IPS-NIHi7 (cell line): Measurements from ENCODE around the gene TBL2.
"Not testable (repeated sequence)": the region's sequence is repeated elsewhere in the genome, so short reads cannot be mapped to it uniquely, and the experiment has no call there.

Source experiments
- DNase-seq: peaks from one replicate; pipeline ENCODE4 v3.0.0; 2012; ENCODE audit warnings: mixed read lengths; ENCODE audit errors: extremely low spot score

TBL2 gene

DNA sequence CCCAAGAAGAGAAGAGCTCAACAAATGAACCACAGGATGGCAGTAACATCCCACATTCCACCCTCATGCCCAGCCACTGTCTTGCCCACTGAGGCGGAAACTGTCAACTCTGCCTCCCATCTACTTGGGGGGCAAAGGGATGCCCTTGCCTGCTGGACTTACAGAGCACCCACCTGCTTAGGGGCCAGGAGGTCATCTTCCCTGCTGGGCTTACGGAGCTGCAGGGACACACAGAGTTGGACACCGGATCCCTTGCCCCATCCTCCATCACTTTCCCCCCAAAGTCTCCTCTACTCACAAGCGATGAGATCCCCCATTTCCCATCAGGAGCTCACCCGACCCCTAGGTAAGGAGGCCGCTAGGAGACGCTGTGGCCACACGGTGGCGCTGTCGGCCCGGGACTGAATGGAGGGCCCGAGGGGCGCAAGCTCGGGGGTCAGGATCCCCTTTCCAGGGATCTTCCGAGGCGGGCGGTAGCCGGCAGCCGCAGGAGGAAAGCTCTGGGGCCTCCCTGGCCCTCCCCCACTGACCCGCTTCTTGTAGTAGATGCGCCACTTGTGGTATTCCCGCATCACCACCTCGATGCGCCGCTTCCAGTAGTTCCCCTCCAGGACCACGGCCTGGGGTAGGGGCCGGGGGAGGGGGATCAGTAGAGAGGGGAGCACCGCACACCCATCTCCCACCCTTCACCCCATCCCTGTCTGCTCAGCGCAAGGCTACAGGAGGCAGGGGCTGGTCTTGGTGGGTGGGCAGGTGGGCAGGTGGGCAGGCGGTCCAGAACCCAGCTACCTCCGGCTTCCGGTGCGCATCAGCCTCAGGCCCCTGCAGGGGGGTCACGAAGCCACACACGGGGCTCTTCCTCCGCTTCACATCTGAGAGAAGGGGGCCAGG lies 28.7 kb upstream of the TBL2 start:
- peak; percentile 93 for DNase-seq

DNA sequence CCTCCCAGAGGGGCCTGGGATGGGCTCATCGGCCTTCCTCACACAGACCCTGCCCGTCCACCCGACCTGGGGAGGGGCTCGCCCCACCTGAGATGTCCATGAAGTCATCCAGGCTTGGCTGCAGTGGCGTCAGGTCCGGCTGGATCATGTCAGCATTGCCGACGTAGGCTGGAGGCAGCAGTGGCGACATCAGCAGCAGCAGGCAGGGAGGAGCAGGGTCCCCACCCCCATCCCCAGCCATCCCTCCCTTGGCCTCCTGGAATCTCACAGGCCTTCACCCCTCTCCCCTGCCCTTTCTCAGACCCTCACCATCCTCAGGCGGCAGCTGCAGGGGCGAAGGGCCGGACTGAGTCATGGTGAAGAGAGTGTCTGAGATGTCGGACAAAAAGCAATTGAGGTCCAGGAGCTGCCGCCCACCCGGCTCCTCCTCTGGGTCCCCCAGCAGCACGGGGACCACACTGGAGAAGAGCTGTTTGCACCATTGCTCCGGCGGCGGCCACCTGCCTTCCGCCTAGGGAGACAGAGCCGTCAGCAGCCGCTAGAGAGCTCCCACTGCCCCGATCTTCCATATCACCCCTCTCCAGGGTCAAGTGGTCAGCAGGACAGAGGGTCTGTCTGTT lies 27.3 kb upstream of the TBL2 start:
- DNase-seq, result no peak

DNA sequence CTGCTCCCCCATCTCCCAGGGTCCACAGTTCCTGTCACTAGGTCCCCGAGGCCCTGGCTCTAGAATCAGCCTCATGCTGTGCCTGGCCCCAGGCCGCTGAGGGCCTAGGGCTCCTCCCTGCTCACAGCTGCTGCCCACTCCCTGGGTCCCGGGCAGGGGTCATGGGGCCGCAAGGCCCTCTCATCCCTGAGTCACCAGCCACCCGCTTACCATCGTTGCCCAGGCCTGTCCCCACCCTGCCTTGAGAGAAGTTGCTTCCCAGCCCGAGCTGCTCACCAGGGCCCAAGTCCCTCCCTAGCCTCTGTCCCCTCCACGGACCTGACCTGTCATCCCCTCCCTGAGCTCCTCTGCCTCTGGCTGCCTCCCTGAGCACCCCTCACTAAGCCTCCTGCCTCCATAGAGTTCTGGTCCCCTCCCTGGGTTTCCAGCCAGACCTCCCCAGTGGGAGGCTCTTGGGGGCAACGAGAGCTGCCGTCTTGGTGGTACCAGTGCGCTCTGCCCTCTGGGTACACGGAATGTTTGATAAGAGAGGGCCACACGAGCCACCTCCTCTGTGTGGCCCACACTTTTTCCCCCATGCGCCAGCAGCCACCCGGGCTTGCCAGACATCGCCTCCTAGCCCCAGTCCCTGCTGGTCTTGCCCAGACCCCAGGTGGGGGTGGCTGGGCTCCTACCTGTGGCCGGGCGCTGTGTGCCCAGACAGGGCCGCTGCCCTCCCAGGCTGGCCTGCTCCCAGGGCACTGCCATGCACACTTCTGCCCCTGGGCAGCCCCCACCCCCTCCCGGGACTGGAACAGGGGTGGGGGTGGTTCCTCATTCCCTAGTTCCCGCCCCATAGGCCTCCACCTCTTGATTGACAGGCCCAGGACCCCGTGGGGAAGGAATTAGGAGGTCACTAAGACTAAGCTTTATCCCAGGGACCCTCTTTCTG lies 24.6 kb upstream of the TBL2 start:
- no peak for DNase-seq

DNA sequence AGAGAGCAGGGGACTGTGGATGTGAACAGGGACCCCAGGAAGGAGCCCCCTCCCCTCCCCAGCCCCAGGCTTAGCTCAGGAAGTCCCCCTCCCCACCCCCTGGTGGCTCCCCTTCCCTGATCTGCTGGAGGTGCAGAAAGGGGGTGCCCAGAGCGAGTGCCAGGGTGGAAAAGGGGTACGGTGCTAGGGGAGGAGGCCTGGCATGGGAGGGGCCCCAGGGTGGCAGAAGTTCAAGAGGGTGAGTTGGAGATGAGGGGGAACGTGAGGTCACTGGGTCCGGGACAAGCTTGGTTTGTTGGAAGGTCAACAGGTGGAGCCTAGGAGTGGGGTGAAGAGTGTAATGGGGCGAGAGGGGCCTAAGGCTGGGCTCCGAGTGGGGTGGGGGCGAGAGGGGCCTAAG lies 21.5 kb upstream of the TBL2 start:
- DNase-seq, result no peak

DNA sequence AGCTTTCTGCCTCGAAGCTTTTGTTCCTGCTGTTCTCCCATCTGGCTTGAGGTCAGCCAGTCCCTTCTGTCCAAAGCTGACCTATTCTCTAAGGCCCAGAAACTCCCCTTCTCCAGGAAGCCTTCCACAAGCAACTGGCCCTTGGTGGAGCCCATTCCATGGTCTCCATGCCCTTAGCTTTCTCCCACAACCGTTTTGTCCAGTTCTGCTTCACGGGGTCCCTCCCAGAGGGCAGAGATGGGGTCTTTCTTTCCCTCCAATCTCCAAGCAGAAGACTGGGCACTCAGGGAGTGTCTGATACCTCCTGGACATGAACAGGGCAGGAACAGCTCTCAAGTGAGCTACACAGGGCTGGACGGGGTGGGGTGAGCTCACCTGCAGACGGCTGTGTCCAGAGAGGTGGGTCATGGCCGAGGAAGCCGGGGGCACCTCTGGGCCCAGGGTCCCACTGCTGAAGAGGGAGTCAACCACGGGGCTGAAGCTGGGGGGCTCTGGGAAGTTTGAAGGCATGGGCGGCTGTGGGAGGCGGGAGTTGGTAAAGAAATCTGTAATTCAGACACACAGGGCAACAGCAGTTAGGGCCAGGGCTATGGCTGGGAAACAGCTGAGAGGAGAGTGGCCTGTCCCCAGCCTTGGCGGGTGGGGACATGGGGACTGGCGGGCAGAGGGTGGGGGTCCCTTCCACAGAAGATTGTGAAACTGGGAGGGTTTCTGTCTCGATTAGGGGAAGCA lies 20.9 kb upstream of the TBL2 start:
- DNase-seq, result no peak

DNA sequence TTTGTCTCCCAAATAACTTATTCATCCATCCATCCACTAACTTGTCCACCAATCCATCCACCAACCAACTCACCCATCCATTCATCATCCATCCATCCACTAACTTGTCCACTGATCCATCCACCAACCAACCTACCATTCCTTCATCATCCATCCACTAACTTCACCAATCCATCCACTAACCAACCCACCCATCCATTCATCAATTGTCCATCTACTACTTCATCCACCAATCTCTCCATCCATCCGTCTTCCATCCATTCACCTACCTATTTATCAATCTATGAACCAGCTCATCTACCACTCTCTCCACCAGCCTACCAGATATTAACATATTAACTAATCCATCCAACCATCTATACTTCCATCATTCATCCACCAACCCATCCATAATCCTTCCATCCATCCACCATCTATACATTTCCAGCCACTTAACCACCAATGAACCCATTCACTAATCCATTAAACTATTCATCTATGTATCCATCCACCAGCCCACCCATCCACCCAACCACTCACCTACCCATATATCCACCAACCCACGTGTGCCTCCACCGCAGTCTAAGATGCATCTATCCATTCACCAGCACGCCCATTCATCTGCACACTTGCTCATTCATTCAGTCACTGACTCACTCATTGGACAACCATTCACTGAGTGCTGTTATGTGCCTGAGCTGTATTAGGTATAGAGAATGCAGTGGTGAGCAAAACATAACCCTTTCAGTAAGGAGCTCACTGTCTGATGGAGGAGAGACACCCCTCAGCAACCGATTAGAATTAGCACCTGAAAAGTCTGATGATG lies 19.8 kb upstream of the TBL2 start:
- DNase-seq, result no peak

DNA sequence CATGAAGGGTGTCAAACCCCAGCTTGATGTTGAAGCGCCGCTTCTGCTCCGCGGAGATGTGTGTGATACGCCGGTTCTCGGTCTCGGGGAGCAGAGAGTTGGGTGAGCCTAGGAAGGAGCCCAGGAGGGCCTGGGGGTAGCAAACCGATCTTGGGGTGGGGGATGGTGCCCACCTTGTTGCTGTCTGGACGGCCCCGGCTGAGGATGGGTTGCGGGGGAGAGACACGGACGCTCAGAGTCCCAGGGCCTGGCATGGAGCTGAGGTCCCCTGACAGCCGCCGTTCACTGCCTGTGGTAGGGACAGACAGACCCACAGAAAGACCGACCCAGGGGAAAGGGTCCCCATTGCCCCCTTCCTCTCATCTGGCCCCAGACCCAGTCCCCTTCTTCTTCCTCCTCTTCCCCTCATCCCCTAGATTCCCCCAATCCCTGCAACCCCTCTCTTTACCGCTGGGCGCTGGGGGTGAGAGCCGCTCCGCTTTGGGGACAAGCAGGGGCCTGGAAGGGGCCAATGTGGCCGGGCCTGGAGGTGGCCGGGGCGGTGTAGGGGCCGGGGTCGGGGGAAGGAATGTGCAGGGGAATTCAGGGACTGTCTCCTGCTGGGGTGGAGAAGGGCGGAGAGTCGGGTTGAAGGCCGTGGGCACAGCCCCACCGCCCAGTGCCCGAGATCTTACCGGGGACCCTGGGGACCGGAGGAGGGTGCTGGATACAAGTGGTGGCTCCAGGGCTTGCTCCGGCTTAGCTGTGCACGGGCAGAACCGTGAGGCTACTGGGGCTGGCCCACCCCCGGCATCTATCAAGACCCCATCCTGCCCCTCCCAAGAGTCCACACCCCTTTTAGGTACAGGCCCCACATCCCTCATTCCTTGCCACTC lies 18.0 kb upstream of the TBL2 start:
- no peak for DNase-seq

DNA sequence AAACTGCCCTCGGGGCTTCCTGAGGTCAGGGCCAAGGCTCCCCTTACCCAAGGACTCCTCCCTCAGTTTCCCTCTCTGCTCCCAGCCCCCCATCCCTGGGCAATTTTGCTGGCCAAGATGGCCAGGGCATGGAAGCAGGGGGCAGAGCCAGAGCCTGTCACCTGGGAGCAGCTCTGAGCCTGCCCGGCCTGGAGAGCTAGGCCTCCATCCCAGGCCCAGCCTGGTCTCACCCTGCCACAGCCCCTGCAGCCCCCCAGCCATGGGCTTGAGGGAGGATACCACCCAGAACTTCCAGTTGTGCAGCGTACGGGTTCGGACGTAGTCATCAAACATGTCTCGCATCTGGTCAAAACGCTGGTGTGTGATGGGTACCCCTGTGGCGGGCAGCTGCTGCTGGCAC lies 17.0 kb upstream of the TBL2 start:
- no peak for DNase-seq

DNA sequence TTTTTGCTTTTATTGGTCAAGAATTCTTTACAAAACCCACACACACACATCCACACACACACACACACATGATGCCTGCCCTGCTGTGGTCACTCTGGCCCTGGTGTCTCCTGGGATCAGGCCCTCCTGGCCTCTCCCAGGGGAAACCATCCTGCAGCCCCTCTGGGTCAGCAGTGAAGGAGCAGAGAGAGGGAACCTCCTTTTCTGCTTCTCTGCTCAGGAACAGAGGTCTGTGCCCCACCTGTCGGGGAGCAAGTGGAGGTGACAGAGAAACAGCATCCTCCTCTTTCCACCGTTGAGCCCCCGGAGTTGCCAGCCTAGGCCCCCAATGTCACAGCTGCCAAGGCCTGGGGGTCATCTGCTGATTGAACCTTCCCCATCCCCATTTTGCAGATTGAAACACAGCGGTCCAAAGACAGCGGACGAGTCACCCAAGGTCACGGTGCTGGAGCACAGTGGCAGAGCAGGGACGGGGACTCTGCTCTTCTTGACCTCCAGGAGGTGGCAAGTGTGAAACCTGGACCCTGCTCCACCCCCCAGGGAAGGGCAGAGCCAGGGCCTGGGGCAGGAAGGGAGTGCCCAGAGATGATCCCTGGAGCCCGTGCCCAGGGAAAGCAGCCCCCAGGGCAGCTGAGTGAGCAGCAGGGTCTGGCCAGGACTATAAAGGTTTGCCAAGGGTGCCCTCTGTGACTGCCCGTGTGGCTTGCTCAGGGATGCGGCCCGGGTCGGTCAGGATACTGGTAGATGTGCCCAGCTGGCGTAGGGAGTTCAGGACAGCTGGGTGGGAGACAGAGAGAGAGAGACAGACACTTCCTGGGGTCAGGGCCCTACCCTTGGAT lies 15.0 kb upstream of the TBL2 start:
- DNase-seq, result no peak

DNA sequence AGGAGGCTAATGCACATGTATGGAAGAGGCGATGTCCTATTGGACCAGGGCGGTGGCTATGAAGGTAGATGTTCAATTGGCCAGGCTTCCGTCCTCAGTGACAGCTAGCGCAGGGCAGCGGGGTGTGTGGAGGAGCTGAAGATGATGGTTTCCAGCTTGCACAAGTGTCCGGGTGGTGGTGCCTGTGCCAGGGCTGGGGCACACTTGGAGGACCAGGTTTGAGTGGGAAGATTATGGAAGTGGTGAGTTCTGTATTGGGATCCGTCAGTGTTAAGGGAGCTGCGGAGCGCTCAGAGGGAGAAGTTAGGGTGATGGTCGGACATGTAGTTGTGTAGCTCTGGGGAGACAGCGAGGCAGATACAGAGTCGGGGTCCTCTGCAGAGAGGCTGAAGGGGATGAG lies 8.5 kb upstream of the TBL2 start:
- DNase-seq, result no peak

DNA sequence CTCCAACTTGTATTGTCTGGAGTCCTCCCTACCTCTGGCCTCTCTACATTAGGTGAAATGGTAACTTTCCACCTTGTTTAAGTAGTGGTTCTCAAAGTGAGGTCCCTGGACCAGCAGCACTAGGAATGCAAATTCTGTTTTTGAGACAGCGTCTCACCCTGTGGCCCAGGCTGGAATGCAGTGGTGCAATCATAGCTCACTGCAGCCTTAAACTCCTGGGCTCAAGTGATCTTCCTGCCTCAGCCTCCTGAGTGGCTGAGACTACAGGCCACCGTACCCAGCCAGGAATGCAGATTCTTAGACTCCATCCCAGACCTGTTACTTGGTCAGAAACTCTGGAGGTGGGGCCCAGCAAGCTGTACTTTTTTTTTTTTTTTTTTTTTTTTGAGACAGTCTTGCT lies 6.8 kb upstream of the TBL2 start:
- DNase-seq, result no peak

DNA sequence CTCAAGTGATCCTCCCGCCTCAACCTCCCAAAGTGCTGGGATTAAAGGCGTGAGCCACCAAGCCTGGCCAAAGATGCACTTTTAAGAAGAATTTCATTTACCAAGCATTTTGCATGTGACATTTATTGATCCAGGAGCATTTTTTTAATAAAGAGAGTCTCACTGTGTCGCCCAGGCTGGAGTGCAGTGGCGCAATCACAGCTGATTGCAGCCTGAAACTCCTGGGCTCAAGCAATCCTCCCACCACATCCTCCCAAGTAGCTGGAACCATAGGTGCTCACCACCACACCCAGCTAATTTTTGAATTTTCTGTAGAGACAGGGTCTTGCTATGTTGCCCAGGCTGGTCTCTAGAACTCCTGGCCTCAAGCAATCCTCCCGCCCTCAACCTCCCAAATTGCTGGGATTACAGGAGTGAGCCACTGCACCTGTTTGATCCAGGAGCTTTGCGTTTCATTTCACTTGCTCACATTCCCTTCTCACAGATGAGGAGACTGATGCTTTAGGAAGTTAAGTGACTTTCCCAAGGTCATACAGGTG lies 4.4 kb upstream of the TBL2 start:
- DNase-seq, result no peak

DNA sequence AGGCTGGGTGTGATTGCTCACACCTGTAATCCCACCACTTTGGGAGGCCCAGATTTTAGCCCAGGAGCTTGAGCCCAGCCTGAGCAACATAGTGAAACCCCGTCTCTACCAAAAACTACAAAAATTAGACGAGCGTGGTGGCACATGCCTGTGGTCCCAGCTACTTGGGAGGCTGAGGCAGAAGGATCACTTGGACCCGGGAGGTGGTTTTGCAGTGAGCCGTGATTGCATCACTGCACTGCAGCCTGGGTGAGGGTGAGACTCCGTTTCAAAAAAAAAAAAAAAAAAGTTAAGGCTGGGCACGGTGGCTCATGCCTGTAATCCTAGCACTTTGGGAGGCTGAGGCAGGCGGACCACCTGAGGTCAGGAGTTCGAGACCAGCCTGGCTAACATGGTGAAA lies 2.6 kb upstream of the TBL2 start:
- DNase-seq, result not testable (repeated sequence)

DNA sequence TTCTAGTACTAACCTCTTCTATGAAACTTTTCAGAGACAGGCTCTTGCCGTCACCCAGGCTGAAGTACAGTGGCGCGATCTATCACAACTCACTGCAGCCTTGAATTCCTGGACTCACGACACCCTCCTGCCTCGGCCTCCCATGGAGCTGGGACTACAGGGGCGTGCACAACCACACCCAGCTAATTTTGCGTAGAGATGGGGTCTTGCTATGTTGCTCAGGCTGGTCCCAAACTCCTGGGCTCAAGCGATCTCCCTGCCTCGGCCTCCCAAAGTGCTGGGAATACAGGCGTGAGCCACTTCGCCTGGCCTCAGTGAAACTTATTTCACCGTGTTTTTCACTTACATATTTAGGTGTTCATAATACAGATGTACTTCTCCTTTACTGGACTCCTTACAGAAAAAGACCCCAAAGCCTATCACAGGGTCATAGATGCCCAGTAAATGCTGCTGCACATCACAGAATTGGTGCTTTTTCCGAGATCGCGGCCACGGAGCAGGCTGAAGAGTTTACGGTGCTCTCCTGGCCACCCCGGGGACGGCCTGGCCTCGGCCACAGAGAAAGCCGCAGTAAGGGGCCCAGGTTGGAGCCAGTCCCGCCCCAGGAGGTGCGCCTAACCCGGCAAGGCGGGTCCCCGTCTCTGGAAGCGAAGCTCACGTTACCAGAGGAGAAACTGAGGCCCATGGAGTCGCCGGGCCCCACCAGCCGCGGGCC lies 595 bp downstream of the TBL2 start:
- DNase-seq, result no peak

DNA sequence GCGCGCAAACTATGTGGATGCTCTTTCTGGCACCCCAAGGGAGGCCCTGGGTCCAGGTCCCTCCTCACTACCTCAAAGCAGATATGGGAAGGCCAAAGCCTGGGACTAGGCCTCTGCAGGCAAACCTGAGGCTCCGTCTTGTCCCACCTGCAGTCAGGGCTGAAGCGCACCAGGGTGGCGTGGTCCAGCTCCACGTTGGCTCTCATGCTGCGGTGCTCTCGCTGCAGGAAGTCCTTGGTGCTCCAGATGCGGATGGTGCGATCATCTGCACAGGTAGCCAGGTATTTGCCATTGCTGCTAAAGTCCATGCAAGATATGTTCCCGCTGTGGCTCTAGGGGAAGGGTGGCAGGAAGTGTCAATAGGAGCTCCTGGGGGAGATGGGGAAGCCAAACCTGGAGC lies 4.6 kb downstream of the TBL2 start:
- DNase-seq, result no peak

DNA sequence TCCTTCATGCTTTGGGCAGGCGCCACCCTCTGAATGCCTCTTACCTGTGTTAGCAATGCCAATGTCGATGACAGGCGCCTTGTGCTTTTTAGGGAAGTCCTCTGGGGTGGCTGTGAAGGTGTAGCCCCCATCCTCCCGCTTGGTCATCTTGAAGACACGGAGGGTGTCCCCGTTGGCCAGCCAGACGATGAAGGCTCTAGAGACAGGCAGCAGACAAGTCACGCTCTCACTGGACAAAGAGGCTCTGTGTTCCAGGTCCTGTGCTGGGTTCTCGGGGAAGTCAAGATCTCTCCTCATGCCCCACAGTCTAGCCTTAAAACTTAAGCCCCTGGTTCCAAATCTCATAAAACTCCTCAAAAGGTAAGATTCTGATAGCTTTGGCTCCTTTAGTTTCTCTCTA lies 5.1 kb downstream of the TBL2 start:
- no peak for DNase-seq

DNA sequence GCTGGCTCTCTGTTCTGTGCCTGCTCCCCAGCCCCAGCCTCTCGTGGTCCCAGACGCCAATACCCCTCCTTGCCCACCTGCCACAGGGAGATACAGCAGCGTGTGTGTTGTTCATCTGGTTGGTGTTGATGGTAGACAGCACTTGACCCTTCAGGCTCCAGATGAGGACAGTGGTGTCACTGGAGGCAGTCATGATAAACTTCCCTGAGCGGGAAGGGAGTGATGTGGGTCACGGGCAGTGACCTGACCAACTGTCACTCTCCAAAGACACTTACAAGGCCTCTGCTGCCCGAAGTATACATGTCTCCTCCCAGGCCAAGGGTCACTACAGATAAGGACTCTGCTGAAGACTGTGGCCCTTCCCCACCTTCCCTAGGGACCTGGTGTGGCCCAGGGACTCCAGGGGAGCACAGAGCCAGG lies 5.6 kb downstream of the TBL2 start:
- DNase-seq, result no peak

DNA sequence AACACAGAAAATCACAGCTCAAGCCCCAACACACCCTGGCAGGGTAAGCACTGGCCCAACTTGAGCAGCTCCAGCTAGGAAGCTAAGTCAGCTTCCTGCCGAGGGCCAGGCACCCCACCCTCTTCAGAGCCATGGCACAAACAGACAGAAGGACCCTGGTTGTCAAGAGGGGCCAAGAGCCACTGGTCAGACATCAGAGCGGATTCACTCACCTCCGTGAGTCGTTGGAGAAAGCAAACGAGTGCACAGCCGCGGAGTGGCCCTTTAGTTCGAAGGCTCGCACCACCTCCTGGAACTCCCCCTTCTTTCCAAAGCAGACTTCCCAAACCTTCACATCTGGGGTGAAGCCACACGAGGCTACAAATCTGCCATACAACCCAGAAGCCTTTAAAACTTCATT lies 7.4 kb downstream of the TBL2 start:
- no peak for DNase-seq
